ENCODE measurements around the gene GASK1A. TPM values are rescaled to one million over a fixed set of nuclear protein-coding genes. Genes with fewer than 3 reads are reported as not detected.

The GASK1A gene
- total RNA-seq, 6 experiments from 2014 or later = 5.5 to 17.5 (median 10.5) TPM

- H3K9me3 ChIP-seq = no peaks in the 10 kb centered on the region
- H3K4me1 ChIP-seq = peaks cover 0 to under 1% (median 0%) of the 10 kb centered on the region in 4 donors
- H3K4me3 ChIP-seq = no peak overlapping the region
- H3K27me3 ChIP-seq = no peaks in the 10 kb centered on the region
- H3K36me3 ChIP-seq = no peaks in the 10 kb centered on the region
- DNase-seq (no peak), ATAC-seq (no peak)
- no peak for TF ChIP-seq CTCF (IDR thresholded peaks at IDR 0.05)
- no peak for TF ChIP-seq POLR2A (IDR thresholded peaks at IDR 0.05)
- H3K27ac ChIP-seq = no peak overlapping the region
- WGBS (ENCODE audit: insufficient coverage, low coverage, low lambda C conversion rate, missing lambda C conversion rate) = 54% methylated on average over 6 of the region's 6 CpGs
- intact Hi-C loops (cut with DNase I) = no loop called here
Observed at GRCh38 chr3:43024181-43024885, 45.2 kb downstream of the GASK1A start.

- no peak overlapping the region for H3K4me3 ChIP-seq
- DNase-seq = no peak
- H3K4me1 ChIP-seq = no peaks in the 10 kb centered on the region
- no peaks in the 10 kb centered on the region for H3K9me3 ChIP-seq
- ATAC-seq = no peak
- intact Hi-C loops (cut with DNase I) = no loop called here
- H3K36me3 ChIP-seq = no peaks in the 10 kb centered on the region
- H3K27ac ChIP-seq = no peak overlapping the region
- no peaks in the 10 kb centered on the region for H3K27me3 ChIP-seq
- TF ChIP-seq POLR2A (IDR thresholded peaks at IDR 0.05) = no peak
- TF ChIP-seq CTCF (IDR thresholded peaks at IDR 0.05) = no peak
- WGBS (ENCODE audit: insufficient coverage, low coverage, low lambda C conversion rate, missing lambda C conversion rate) = 71% methylated on average over 4 of the region's 5 CpGs
Observed at GRCh38 chr3:43025423-43025822, 46.3 kb downstream of the GASK1A start.

GRCh38 chr3:43028001-43028400 lies 48.9 kb downstream of the GASK1A start:
- ATAC-seq (no peak), DNase-seq (no peak)
- Histone ChIP-seq H3K27ac (no peak overlapping the region), H3K9me3 (no peaks in the 10 kb centered on the region), H3K27me3 (no peaks in the 10 kb centered on the region), H3K4me1 (no peaks in the 10 kb centered on the region), H3K4me3 (no peak overlapping the region), H3K36me3 (no peaks in the 10 kb centered on the region)
- TF ChIP-seq CTCF (IDR thresholded peaks at IDR 0.05) = no peak
- TF ChIP-seq POLR2A (IDR thresholded peaks at IDR 0.05) = no peak
- 63% methylated on average over 1 of the region's 1 CpG for WGBS (ENCODE audit: insufficient coverage, low coverage, low lambda C conversion rate, missing lambda C conversion rate)
- intact Hi-C loops (cut with DNase I) = no loop called here

GRCh38 chr3:43028678-43029490 lies 49.8 kb downstream of the GASK1A start:
- 98% methylated on average over 4 of the region's 6 CpGs for WGBS (ENCODE audit: insufficient coverage, low coverage, low lambda C conversion rate, missing lambda C conversion rate)
- intact Hi-C loops (cut with DNase I) = no loop called here
- no peaks in the 10 kb centered on the region for H3K4me1 ChIP-seq
- peak in 1 of 3 donors; percentile 27 for DNase-seq
- no peak overlapping the region for H3K27ac ChIP-seq
- no peaks in the 10 kb centered on the region for H3K36me3 ChIP-seq
- no peaks in the 10 kb centered on the region for H3K9me3 ChIP-seq
- ATAC-seq = peak in 2 of 4 donors; percentile 22 to 62
- TF ChIP-seq POLR2A (IDR thresholded peaks at IDR 0.05) (no peak), CTCF (IDR thresholded peaks at IDR 0.05) (no peak)
- no peak overlapping the region for H3K4me3 ChIP-seq
- H3K27me3 ChIP-seq = no peaks in the 10 kb centered on the region
